Measurements from ENCODE around the gene NRN1.

The NRN1 gene

DNA sequence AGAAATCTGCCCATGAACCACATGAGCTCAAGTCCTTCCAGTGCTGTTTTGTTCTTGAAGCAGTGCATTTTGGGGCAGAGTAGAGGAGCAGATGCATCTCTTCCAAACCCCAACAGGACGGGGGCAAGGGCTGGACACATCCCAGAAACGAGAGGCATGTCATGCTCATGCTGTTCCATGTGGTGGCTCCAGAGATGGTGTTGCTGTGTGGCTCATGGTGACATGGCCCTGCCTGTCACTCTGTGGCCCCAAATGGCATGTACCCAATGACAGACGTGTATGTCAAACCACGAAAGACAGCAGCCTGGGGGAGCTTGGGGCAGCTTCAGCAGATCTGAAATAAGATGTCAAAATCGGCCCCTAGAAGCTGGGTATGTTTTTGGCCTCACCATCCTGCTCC, 46.3 kb downstream of the NRN1 start:
- no peak for DNase-seq (ENCODE audit: extremely low read depth, low read depth)
- TF ChIP-seq, protein P1, sequence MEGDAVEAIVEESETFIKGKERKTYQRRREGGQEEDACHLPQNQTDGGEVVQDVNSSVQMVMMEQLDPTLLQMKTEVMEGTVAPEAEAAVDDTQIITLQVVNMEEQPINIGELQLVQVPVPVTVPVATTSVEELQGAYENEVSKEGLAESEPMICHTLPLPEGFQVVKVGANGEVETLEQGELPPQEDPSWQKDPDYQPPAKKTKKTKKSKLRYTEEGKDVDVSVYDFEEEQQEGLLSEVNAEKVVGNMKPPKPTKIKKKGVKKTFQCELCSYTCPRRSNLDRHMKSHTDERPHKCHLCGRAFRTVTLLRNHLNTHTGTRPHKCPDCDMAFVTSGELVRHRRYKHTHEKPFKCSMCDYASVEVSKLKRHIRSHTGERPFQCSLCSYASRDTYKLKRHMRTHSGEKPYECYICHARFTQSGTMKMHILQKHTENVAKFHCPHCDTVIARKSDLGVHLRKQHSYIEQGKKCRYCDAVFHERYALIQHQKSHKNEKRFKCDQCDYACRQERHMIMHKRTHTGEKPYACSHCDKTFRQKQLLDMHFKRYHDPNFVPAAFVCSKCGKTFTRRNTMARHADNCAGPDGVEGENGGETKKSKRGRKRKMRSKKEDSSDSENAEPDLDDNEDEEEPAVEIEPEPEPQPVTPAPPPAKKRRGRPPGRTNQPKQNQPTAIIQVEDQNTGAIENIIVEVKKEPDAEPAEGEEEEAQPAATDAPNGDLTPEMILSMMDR (IDR thresholded peaks at IDR 0.05; ENCODE audit: low read depth, low read length, missing control alignments): no peak
- H3K4me3 ChIP-seq (replicated peaks; ENCODE audit: low read depth, low read length): no peak overlapping the region

DNA sequence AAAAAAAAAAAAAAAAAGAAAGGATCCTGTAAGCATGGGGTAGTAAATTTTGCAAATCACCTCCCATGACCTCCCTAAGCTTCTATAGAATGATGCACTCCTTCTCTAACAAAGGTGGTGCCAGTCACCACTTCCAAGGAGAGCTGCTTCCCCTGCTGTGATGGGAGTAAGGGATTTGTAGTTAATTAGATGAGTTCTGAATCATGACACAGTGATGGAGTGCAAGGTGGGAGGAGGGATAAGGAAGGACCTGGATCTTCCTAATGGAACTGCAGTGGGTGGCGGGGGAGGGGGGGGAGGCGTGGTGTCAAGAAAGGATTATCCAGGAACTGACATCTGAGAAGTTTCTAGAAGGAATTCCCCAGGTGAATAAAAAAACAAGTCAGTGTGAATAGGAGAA, 47.8 kb downstream of the NRN1 start:
- H3K4me3 ChIP-seq (replicated peaks; ENCODE audit: low read depth, low read length): no peak overlapping the region
- no peak for DNase-seq (ENCODE audit: extremely low read depth, low read depth)
- TF ChIP-seq, protein P1 (IDR thresholded peaks at IDR 0.05; ENCODE audit: low read depth, low read length, missing control alignments): no peak

DNA sequence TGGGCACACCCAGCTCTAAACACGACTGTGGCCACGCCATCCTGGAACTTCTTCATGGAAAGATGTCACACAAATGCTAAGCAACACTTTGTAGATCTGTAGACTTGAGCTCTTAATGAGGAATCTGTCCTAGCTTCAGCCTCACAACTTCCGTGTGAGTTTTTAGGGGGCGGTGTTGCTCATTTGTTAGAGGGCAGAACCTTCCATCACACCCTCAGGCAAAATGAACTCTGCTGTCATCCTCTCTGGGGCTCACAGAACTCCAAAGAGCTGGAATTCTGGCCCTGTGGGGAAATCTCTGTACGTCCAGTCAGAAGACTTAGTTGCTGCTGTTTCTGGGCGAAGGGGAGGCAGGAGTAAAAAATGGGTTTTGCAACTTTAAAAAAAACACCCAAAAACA, 49.8 kb downstream of the NRN1 start:
- TF ChIP-seq, protein P1 (IDR thresholded peaks at IDR 0.05; ENCODE audit: low read depth, low read length, missing control alignments): no peak
- no peak for DNase-seq (ENCODE audit: extremely low read depth, low read depth)
- no peak overlapping the region for H3K4me3 ChIP-seq (replicated peaks; ENCODE audit: low read depth, low read length)

DNA sequence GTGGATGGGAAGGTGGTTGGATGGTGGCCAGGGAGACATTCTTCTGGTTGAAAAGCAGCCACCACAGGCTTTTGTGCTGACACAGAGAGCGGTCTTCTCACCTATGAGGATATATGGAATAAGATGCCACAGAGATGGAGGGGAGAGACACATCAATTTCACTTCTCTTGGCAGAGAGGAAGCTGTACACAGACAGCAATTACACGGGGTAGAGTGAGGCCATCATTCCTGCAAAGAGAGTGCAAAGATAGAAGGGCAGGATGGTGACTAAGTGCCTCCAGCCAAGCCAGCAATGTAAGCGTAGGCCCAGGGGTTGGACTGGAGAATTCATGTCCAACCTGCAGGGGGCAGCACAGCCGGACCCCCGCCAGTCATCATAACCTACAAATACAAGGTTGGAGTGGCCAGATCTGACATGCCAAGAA, 56.4 kb downstream of the NRN1 start:
- TF ChIP-seq, protein P1 (IDR thresholded peaks at IDR 0.05; ENCODE audit: low read depth, low read length, missing control alignments): peak; percentile 59
- DNase-seq (ENCODE audit: extremely low read depth, low read depth): no peak
- H3K4me3 ChIP-seq (replicated peaks; ENCODE audit: low read depth, low read length): no peak overlapping the region
